Neural progenitor cell (in vitro differentiated cells): Measurements from ENCODE around the gene UEVLD.

Experiments
- EZH2 ChIP-seq: fragments of 200-600 bp; sonication (generic); IDR thresholded peaks from 2 replicates; pipeline ENCODE4 v1.6.1; 2017; ENCODE audit warnings: antibody characterized with exemption, mild to moderate bottlenecking, moderate library complexity
- TF ChIP-seq, protein P1 (sequence below): fragments of 200-600 bp; sonication (generic); IDR thresholded peaks from 2 replicates; pipeline ENCODE4 v1.5.1; 2017; ENCODE audit warnings: antibody characterized with exemption, mild to moderate bottlenecking

GRCh38 chr11:18495271-18495670, 93.3 kb downstream of the UEVLD start:
- TF ChIP-seq EZH2: no peak
- TF ChIP-seq, protein P1, sequence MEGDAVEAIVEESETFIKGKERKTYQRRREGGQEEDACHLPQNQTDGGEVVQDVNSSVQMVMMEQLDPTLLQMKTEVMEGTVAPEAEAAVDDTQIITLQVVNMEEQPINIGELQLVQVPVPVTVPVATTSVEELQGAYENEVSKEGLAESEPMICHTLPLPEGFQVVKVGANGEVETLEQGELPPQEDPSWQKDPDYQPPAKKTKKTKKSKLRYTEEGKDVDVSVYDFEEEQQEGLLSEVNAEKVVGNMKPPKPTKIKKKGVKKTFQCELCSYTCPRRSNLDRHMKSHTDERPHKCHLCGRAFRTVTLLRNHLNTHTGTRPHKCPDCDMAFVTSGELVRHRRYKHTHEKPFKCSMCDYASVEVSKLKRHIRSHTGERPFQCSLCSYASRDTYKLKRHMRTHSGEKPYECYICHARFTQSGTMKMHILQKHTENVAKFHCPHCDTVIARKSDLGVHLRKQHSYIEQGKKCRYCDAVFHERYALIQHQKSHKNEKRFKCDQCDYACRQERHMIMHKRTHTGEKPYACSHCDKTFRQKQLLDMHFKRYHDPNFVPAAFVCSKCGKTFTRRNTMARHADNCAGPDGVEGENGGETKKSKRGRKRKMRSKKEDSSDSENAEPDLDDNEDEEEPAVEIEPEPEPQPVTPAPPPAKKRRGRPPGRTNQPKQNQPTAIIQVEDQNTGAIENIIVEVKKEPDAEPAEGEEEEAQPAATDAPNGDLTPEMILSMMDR: no peak
